ENCODE results near the gene SMIM35.
A peak's percentile ranks its signal among the peaks of the same experiment; 100 is the strongest.

Gene SMIM35

GRCh38 chr11:118017631-118018315, 69.0 kb downstream of the SMIM35 start:
- DNase-seq = no peak

GRCh38 chr11:118017111-118017510, 69.7 kb downstream of the SMIM35 start:
- no peak for DNase-seq

GRCh38 chr11:118016104-118016503, 70.7 kb downstream of the SMIM35 start:
- no peak for DNase-seq

- DNase-seq = no peak
Measured at GRCh38 chr11:118015385-118015841, 71.3 kb downstream of the SMIM35 start.

- no peak for DNase-seq
Measured at GRCh38 chr11:118014022-118014421, 72.7 kb downstream of the SMIM35 start.

- DNase-seq = no peak
Measured at GRCh38 chr11:118012083-118012669, 74.6 kb downstream of the SMIM35 start.

- no peak for DNase-seq
Measured at GRCh38 chr11:118010738-118011461, 75.9 kb downstream of the SMIM35 start.

DNA sequence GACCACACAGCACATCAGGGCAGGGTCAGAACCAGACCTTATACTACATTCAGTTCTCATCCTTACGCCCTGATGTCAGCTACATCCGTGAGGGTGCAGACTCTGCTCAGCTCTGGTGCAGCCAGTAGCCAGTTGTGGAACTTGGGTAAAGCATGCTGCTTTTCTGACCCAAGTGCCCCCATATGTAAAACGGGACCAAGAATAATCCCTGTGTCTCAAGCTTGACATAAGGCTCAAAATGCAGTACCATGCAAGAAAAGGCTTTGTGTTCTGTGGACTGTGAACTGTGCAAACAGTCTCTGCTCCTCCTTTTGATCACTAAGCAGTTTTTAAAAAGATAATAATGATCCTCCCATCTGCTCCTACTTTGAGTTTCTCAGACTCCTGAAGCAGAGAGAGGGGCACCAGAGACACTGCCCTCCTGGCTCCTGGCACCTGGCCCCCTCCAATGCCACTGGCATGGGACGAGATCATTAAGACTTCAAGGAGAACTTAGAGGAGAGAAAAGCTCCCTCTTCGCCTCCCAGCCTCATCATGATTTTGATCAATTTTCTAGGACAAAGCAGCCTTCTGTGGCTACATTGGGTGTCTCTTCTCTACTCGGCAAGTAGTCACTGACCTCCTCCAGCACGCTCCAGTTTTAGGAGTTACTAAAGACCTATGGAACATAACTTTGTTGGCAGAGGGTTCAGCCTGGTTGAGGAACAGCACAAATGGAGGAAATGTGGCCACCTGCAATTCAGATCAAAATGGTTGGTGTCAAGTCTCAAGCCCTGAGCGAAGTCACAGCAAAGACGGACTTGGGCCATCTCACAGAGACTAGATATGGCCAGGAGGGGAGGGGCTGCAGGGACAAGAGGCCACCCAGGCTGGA, 76.7 kb downstream of the SMIM35 start:
- no peak for DNase-seq

DNA sequence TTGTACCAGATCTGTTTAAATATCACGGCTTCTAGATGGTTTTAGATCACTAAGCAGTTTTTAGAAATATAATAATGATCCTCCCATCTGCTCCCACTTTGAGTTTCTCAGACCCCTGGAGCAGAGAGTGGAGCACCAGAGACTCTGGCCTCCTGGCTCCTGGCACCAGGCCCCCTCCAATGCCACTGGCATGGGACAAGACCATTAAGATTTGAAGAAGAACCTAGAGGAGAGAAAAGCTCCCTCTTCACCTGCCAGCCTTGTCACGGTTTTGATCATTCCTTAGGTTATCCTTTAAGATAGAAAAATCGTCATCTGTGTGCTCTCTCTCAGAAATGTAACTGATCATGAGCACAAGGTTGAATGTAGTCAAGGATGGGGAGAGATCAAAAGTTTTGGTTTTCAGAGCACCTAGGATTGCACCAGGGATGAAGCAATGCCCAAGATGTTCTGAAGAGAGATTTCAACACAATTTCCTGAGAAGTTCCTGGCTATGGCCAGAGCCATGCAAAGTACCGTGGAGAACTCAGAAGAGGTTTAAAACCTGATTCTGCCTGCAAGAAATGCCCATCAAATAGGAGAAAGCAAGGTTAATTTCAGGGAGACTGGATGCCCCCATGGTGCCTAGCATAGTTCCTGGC, 78.4 kb downstream of the SMIM35 start:
- DNase-seq = no peak

DNA sequence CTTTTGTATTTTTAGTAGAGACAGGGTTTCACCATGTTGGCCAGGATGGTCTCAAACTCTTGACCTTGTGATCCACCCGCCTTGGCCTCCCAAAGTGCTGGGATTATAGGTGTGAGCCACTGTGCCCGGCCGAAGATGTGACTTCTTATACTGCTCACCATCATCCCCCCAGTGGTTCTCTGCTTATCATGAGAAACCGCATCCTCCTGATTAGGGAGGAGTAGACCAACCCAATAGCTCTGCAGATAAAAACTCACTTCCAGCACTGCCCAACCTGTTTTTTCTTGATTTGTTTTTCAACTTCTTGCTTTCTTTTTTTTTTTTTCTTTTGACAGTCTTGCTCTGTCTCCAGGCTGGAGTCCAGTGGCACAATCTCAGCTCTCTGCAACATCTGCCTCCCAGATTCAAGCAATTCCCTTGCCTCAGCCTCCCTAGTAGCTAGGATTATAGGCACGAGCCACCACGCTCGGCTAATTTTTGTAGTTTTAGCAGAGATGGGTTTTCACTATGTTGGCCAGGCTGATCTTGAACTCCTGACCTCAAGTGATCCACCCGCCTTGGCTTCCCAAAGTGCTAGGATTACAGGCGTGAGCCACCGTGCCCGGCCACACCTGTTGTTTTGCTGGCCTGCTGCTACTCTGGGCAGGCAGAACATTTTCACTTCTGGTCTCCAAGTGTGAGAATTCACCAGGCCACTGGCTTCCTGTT, 79.0 kb downstream of the SMIM35 start:
- DNase-seq = peak; percentile 56

- no peak for DNase-seq
Measured at GRCh38 chr11:118007040-118007439, 79.7 kb downstream of the SMIM35 start.

DNA sequence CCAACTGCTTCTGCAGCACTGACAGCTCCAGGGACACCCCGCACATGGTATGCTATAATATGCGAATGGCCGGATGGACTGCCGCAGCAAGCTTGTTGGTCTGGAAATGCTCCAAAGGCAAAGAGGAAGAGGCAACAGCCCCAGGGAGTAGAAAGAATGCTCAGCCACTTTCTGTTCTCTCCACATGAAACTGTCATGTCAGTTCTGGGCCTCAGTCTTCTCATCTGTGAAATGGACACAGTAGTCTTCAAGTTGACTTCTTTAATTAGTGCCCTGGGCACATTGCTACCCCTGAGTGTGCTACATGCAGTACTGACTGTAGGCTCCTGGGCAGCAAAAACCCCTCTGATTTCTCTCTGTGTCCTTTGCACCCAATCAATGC, 80.6 kb downstream of the SMIM35 start:
- no peak for DNase-seq

DNA sequence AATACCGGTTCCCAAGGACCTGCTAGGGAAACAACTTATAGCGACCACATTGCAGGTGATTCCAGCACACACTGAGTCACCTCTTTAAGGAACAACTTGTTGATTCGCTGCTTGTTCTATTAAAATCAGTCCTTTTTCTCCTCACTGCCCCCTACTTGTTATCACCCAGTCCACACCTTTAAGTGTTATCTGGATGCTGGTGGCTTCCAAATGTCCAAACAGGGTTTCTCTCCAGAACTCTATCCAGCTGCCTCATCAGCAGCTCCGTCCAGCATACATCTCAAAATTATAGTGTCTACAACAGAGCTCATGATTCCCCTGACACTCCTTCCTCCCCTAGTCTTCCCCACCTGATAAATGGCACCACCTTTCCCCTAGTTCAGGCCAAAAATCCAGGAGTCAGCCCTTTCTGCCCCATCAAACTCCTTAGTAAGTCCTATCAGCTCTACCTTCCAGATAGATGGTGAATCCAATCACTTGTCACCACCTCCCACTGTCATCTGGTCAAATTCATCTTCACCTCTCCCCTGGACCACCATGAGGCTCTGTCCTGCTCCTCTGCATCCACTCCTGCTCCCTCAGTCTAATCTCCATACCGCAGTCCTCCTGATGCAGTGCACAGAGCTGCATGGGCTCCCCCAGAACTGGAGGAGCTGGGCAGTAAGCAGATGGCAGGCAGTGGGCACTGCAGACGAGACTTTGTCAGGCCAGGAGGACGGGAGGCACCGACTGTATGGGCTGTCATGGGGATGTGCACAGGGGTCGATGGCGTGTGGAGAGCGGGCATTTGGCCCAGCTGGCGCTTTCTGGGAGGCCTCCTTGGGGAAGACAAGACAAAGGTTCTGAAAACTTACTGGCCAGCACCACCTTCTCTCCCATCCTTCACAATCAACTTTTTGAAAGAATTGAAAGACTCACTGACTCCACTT, 81.3 kb downstream of the SMIM35 start:
- no peak for DNase-seq

DNA sequence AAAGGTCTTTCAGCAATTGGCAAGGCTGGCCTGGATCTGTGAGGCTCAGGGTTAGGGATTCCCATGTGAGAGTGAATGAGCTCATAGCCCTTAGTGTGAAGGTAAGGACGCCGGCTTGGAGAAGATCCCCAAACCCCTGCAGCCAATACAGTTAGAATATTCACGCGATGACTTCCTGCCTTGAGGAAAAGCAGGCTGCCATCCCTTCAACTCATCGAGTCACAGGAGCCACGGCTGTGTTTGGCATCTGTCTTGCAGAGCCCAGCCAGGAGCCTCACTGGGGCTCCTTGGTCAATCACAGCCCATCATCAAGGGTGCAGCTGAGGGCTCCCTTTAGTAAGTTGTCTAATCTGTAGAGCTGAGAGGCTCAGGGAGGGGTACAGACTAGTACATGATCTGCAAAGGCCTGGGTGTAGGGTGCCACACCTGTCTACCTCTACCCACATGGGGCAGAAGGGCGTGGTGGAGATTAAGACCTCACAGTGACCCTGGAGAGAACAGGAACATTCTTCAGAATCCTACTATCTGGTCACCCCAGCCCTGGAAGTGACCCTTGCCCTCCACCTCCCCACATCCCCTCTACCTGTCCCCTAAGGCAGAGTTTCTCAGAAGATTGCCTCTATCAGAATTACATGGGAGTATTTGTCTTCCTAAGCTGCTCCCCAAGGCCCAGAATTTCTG, 82.1 kb downstream of the SMIM35 start:
- DNase-seq = no peak

DNA sequence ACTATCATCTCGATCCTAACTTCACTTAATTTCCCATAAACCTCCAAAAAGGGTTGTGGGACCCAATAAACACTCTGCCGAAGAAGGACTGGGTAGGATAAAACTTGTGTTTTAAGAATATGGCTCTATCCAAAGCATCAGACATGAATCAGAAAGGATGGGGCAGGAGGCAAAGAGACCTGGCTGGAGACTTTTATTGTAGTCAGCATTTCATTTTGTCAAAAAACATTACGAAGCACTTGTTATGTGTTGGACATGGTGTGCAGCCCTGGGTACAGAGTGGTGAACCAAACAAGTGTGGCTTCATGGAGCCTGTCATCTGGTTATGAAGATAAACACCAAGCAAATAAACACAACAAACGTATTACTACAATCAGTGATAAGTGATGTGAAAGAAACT, 83.3 kb downstream of the SMIM35 start:
- DNase-seq = no peak

GRCh38 chr11:118002541-118003423, 84.0 kb downstream of the SMIM35 start:
- peak; percentile 84 for DNase-seq

- DNase-seq = peak; percentile 91
Measured at GRCh38 chr11:118002010-118002540, 84.7 kb downstream of the SMIM35 start.

DNA sequence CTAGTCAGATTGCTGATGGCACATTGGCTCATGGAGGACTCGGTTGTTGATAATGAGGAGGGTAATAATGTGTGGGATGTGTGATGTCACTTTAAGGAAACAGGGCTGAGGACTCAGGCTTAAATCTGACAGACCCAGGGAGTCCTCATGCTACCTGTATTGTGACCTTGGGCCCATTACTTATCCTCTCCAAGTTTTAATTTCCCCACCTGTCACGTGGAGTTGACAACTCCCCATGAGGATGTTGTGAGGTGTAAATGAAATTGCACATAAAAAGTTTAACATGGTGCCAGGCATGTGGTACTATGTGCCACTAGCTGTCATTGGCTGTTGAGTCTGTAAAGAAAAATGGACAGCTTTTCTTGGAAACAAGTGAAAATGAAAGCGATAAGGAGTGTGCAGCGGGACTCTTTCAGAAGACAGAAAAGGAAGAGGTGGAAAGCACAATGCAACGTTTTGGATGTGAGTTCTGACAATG, 85.2 kb downstream of the SMIM35 start:
- DNase-seq = peak; percentile 77

GRCh38 chr11:118000850-118001228, 85.9 kb downstream of the SMIM35 start:
- no peak for DNase-seq
